ENCODE measurements around the gene JDP2.
A peak's percentile ranks its signal among the peaks of the same experiment; 100 is the strongest.
"Not testable (repeated sequence)": the region's sequence is repeated elsewhere in the genome, so short reads cannot be mapped to it uniquely, and the experiment has no call there.

The JDP2 gene

GRCh38 chr14:75457648-75458165 is 29.9 kb downstream of the JDP2 start:
- no peak for DNase-seq

GRCh38 chr14:75458305-75458704 is 30.5 kb downstream of the JDP2 start:
- DNase-seq = no peak

- DNase-seq = no peak
Observed at GRCh38 chr14:75459099-75459741, 31.4 kb downstream of the JDP2 start.

GRCh38 chr14:75459791-75460190 is 32.0 kb downstream of the JDP2 start:
- DNase-seq = no peak

- DNase-seq = no peak
Observed at GRCh38 chr14:75460394-75460793, 32.6 kb downstream of the JDP2 start.

GRCh38 chr14:75461303-75461702 is 33.5 kb downstream of the JDP2 start:
- no peak for DNase-seq

- DNase-seq = no peak
Observed at GRCh38 chr14:75461755-75462349, 34.0 kb downstream of the JDP2 start.

GRCh38 chr14:75464626-75465025 is 36.8 kb downstream of the JDP2 start:
- no peak for DNase-seq

GRCh38 chr14:75467763-75468162 is 39.9 kb downstream of the JDP2 start:
- no peak for DNase-seq

GRCh38 chr14:75469164-75469563 is 41.3 kb downstream of the JDP2 start:
- no peak for DNase-seq

GRCh38 chr14:75469606-75470237 is 41.9 kb downstream of the JDP2 start:
- DNase-seq = no peak

GRCh38 chr14:75470238-75470797 is 42.5 kb downstream of the JDP2 start:
- no peak for DNase-seq

- DNase-seq = no peak
Observed at GRCh38 chr14:75471059-75471458, 43.2 kb downstream of the JDP2 start.

- not testable (repeated sequence) for DNase-seq
Observed at GRCh38 chr14:75474127-75474526, 46.3 kb downstream of the JDP2 start.

GRCh38 chr14:75476274-75476995 is 48.6 kb downstream of the JDP2 start:
- peak; percentile 89 for DNase-seq

GRCh38 chr14:75477881-75478280 is 50.1 kb downstream of the JDP2 start:
- no peak for DNase-seq

- no peak for DNase-seq
Observed at GRCh38 chr14:75479770-75480600, 52.2 kb downstream of the JDP2 start.

GRCh38 chr14:75482366-75482765 is 54.5 kb downstream of the JDP2 start:
- no peak for DNase-seq

- DNase-seq = no peak
Observed at GRCh38 chr14:75484711-75485429, 57.0 kb downstream of the JDP2 start.

- DNase-seq = no peak
Observed at GRCh38 chr14:75486318-75486717, 58.5 kb downstream of the JDP2 start.

- no peak for DNase-seq
Observed at GRCh38 chr14:75487155-75487671, 59.4 kb downstream of the JDP2 start.
